Lung (tissue), 12 donors: ENCODE data around the gene KLK12. TPM values are rescaled to one million over a fixed set of nuclear protein-coding genes. Genes with fewer than 3 reads are reported as not detected.

Experiments
- ATAC-seq: fragments of 200-7000 bp; cut with Tn5 transposase; one replicate; pipeline ENCODE4 v1.9.1; 2020; ENCODE audit warnings: moderate number of reproducible peaks; ENCODE audit not compliant: insufficient read depth, low FRiP score
- DNase-seq, 3 donors: peaks; one replicate each; pipeline ENCODE4 v3.0.0-alpha.2; 2013 to 2017
- H3K27ac ChIP-seq, 2 donors: one replicate each; pipeline ENCODE4 v1.5.1; 2013; ENCODE audit warnings: mild to moderate bottlenecking in 2 of 2, moderate library complexity in 2 of 2, control low read depth in 1 of 2, inconsistent platforms in 1 of 2, low read depth in 1 of 2, low read length in 1 of 2
- H3K27me3 ChIP-seq, 3 donors: one replicate each; pipeline ENCODE4 v1.5.1; 2013; ENCODE audit warnings: low read length in 2 of 3; ENCODE audit not compliant: control insufficient read depth in 3 of 3, insufficient read depth in 3 of 3
- H3K36me3 ChIP-seq, 4 donors: one replicate each; pipeline ENCODE4 v1.5.1; 2013; ENCODE audit warnings: low read length in 4 of 4, mild to moderate bottlenecking in 1 of 4, moderate library complexity in 1 of 4; ENCODE audit not compliant: control insufficient read depth in 4 of 4, insufficient read depth in 4 of 4
- H3K4me1 ChIP-seq, 5 donors: one replicate each; pipeline ENCODE4 v1.5.1; 2013; ENCODE audit warnings: low read length in 5 of 5, mild to moderate bottlenecking in 2 of 5, moderate library complexity in 1 of 5; ENCODE audit not compliant: control insufficient read depth in 5 of 5, insufficient read depth in 5 of 5
- H3K4me3 ChIP-seq: one replicate; pipeline ENCODE4 v1.5.1; 2013; ENCODE audit warnings: mild to moderate bottlenecking, control low read depth, moderate library complexity
- H3K9ac ChIP-seq, 2 donors: one replicate each; pipeline ENCODE4 v1.5.1; 2013; ENCODE audit warnings: low read length in 2 of 2, control low read depth in 1 of 2; ENCODE audit not compliant: insufficient read depth in 1 of 2
- H3K9me3 ChIP-seq, 4 donors: one replicate each; pipeline ENCODE4 v1.5.1; 2013; ENCODE audit warnings: low read length in 3 of 4, mild to moderate bottlenecking in 1 of 4, moderate library complexity in 1 of 4; ENCODE audit not compliant: control insufficient read depth in 4 of 4, insufficient read depth in 3 of 4
- CTCF ChIP-seq: IDR thresholded peaks from 2 replicates; pipeline ENCODE4 v1.5.1; 2012; ENCODE audit warnings: mild to moderate bottlenecking; ENCODE audit errors: control extremely low read depth, extremely low read depth
- WGBS, 2 donors: extraction: QIAGEN DNeasy Blood & Tissue Kit; methylation state at CpG; one replicate each; pipeline ENCODE4 v1.1.7; 2013; 5-methylcytosine and 5-hydroxymethylcytosine counted together
- polyA plus RNA-seq, 2 donors: library from polyadenylated mRNA; stranded (reverse); fragments of 200-250 nt; gene quantifications; one replicate each; pipeline ENCODE4 v1.2.1, GENCODE V29; 2013
- total RNA-seq, 2 donors: library from RNA; depleted of rRNA in 1 of 2; stranded (reverse); fragments of >200 nt in 1 of 2; gene quantifications; one replicate each; pipeline ENCODE4 v1.2.1, GENCODE V29; 2014 to 2021
- donor health status: control.
- donor health status: control.
- donor health status: Bipolar disorder and iron deficiency.
- donor health status: healthy.
- donor health status: DM: yes; HTN: yes; CAD: no.

The KLK12 gene
- total and polyA plus RNA-seq, 4 donors = 1.9 to 14.4 (median 8.4) TPM

- 51 to 55% methylated on average over 8 of the region's 8 CpGs for WGBS, 2 donors
- ATAC-seq (no peak), DNase-seq (no peak)
- H3K9me3 ChIP-seq = peaks cover 0 to 3% (median 0%) of the 10 kb centered on the region in 4 donors
- no peaks in the 10 kb centered on the region for H3K36me3 ChIP-seq
- H3K9ac ChIP-seq = no peak overlapping the region
- H3K4me1 ChIP-seq = no peaks in the 10 kb centered on the region
- no peak overlapping the region for H3K4me3 ChIP-seq
- no peak overlapping the region for H3K27ac ChIP-seq
- no peak for TF ChIP-seq CTCF
- peaks cover 2 to 15% (median 3%) of the 10 kb centered on the region in 3 donors for H3K27me3 ChIP-seq
These were observed 28.4 kb downstream of the KLK12 start for GRCh38 chr19:51006406-51006805.

GRCh38 chr19:51005248-51005647 lies 29.6 kb downstream of the KLK12 start:
- no peaks in the 10 kb centered on the region for H3K36me3 ChIP-seq
- no peak overlapping the region for H3K27ac ChIP-seq
- whole genome bisulfite sequencing, 2 donors = 94 to 98% methylated on average over 1 of the region's 1 CpG
- H3K9me3 ChIP-seq = peaks cover 0 to 3% (median 0%) of the 10 kb centered on the region in 4 donors
- no peak overlapping the region for H3K4me3 ChIP-seq
- no peak overlapping the region for H3K9ac ChIP-seq
- no peak for TF ChIP-seq CTCF
- ATAC-seq (no peak), DNase-seq (no peak)
- H3K27me3 ChIP-seq = peaks cover 3 to 21% (median 4%) of the 10 kb centered on the region in 3 donors
- H3K4me1 ChIP-seq = no peaks in the 10 kb centered on the region

- no peak for TF ChIP-seq CTCF
- WGBS, 2 donors = 73% methylated on average over 7 of the region's 7 CpGs
- Histone ChIP-seq H3K4me1 (no peaks in the 10 kb centered on the region), H3K36me3 (no peaks in the 10 kb centered on the region), H3K9ac (no peak overlapping the region), H3K27me3 (peaks cover 0 to 17% (median 4%) of the 10 kb centered on the region in 3 donors), H3K9me3 (no peaks in the 10 kb centered on the region), H3K4me3 (no peak overlapping the region), H3K27ac (no peak overlapping the region)
- ATAC-seq (no peak), DNase-seq (no peak)
These were observed 31.5 kb downstream of the KLK12 start for GRCh38 chr19:51003316-51003715.
